ENCODE results near the gene KAZN.

GRCh38 chr1:15056515-15057285, 458.2 kb downstream of the KAZN start:
- no peak for TF ChIP-seq CTCF (conservative IDR thresholded peaks at IDR 0.05)
- no peak for TF ChIP-seq EZH2 (IDR thresholded peaks at IDR 0.05; ENCODE audit: low read depth)
